HFFc6 (cell line): Measurements from ENCODE around the gene RGS1. TPM values are rescaled to one million over a fixed set of nuclear protein-coding genes. Genes with fewer than 3 reads are reported as not detected.

Experiments
- DNase-seq: peaks from one replicate; pipeline ENCODE4 v3.0.0-alpha.2; 2018
- H3K27ac Mint-ChIP-seq: 2 replicates; pipeline ENCODE4 v1.8.0; 2020; ENCODE audit warnings: mild to moderate bottlenecking, mixed read lengths
- H3K27me3 Mint-ChIP-seq: 2 replicates; pipeline ENCODE4 v1.8.0; 2021; ENCODE audit warnings: mild to moderate bottlenecking, moderate library complexity, mixed read lengths; ENCODE audit not compliant: insufficient read depth
- H3K36me3 Mint-ChIP-seq: 2 replicates; pipeline ENCODE4 v1.8.0; 2021; ENCODE audit warnings: low read depth, mixed read lengths
- H3K4me1 Mint-ChIP-seq: 2 replicates; pipeline ENCODE4 v1.8.0; 2020; ENCODE audit warnings: low read depth, mixed read lengths
- H3K4me3 Mint-ChIP-seq: 2 replicates; pipeline ENCODE4 v1.8.0; 2020; ENCODE audit warnings: mild to moderate bottlenecking, moderate library complexity, mixed read lengths
- H3K9me3 Mint-ChIP-seq: 2 replicates; pipeline ENCODE4 v1.8.0; 2020; ENCODE audit warnings: mild to moderate bottlenecking, mixed read lengths
- CTCF ChIP-seq: fragments of 200-600 bp; sonication (generic); IDR thresholded peaks from 2 replicates; pipeline ENCODE4 v1.5.0; 2021; ENCODE audit warnings: antibody characterized with exemption, mild to moderate bottlenecking
- total RNA-seq, 6 experiments: library from RNA; stranded (reverse); fragmentation: NEBNext Ultra II Directional; extraction: Animal tissue kit (Norgen Biotek cat#: 25700); gene quantifications; 2 replicates in 1 of 6; 3 replicates in 5 of 6; pipeline ENCODE4 v1.2.3, GENCODE V29; 2021

The RGS1 gene
- total RNA-seq, 6 experiments from 2014 or later: not detected

- peak; percentile 58 for DNase-seq
Measured at GRCh38 chr1:192604979-192605620, 29.5 kb downstream of the RGS1 start.

GRCh38 chr1:192608671-192609070, 33.1 kb downstream of the RGS1 start:
- Mint-ChIP-seq H3K4me3 (no peak overlapping the region), H3K27ac (no peak overlapping the region), H3K36me3 (no peaks in the 10 kb centered on the region), H3K27me3 (no peaks in the 10 kb centered on the region), H3K9me3 (no peaks in the 10 kb centered on the region), H3K4me1 (peaks cover 14% of the 10 kb centered on the region)
- DNase-seq: no peak
- TF ChIP-seq CTCF: no peak

More at GRCh38 chr1:192604979-192605620, 29.5 kb downstream of the RGS1 start:
- Mint-ChIP-seq H3K36me3 (no peaks in the 10 kb centered on the region), H3K4me1 (peaks cover 33% of the 10 kb centered on the region), H3K4me3 (no peak overlapping the region), H3K27ac (no peak overlapping the region; the same call in 1 of the 2 replicates), H3K9me3 (no peaks in the 10 kb centered on the region), H3K27me3 (no peaks in the 10 kb centered on the region)
- no peak for TF ChIP-seq CTCF

- no peaks in the 10 kb centered on the region for H3K27me3 Mint-ChIP-seq
- H3K4me1 Mint-ChIP-seq: peaks cover 14% of the 10 kb centered on the region
- no peak overlapping the region for H3K27ac Mint-ChIP-seq
- no peak overlapping the region for H3K4me3 Mint-ChIP-seq
- no peaks in the 10 kb centered on the region for H3K36me3 Mint-ChIP-seq
- DNase-seq: no peak
- H3K9me3 Mint-ChIP-seq: no peaks in the 10 kb centered on the region
- no peak for TF ChIP-seq CTCF
Measured at GRCh38 chr1:192609110-192610079, 33.8 kb downstream of the RGS1 start.

- TF ChIP-seq CTCF: peak; percentile 85
- no peak overlapping the region for H3K27ac Mint-ChIP-seq
- no peaks in the 10 kb centered on the region for H3K27me3 Mint-ChIP-seq
- H3K4me3 Mint-ChIP-seq: no peak overlapping the region
- H3K4me1 Mint-ChIP-seq: peaks cover 8% of the 10 kb centered on the region
- H3K9me3 Mint-ChIP-seq: no peaks in the 10 kb centered on the region
- no peaks in the 10 kb centered on the region for H3K36me3 Mint-ChIP-seq
- peak; percentile 22 for DNase-seq
Measured at GRCh38 chr1:192610112-192610889, 34.7 kb downstream of the RGS1 start.

GRCh38 chr1:192615055-192615454, 39.5 kb downstream of the RGS1 start:
- H3K4me3 Mint-ChIP-seq: no peak overlapping the region
- no peaks in the 10 kb centered on the region for H3K9me3 Mint-ChIP-seq
- no peaks in the 10 kb centered on the region for H3K4me1 Mint-ChIP-seq
- H3K36me3 Mint-ChIP-seq: no peaks in the 10 kb centered on the region
- no peak overlapping the region for H3K27ac Mint-ChIP-seq
- DNase-seq: no peak
- TF ChIP-seq CTCF: no peak
- H3K27me3 Mint-ChIP-seq: no peaks in the 10 kb centered on the region
